A673 (cell line): Measurements from ENCODE around the gene TESK2.

Experiments
- EZH2 ChIP-seq: fragments of 200-600 bp; sonication (generic); IDR thresholded peaks from 2 replicates; pipeline ENCODE4 v1.6.1; 2017; ENCODE audit warnings: borderline replicate concordance, low read depth, mild to moderate bottlenecking, mixed read lengths, antibody characterized with exemption, low read length; ENCODE audit not compliant: poor library complexity, severe bottlenecking
- TF ChIP-seq, protein P1 (sequence below): fragments of 300-800, 200-600 bp; sonication (generic); conservative IDR thresholded peaks from 2 replicates; pipeline ENCODE4 v1.5.1; 2017; ENCODE audit warnings: low read depth, mild to moderate bottlenecking, antibody characterized with exemption, low read length, moderate library complexity, mixed read lengths

DNA sequence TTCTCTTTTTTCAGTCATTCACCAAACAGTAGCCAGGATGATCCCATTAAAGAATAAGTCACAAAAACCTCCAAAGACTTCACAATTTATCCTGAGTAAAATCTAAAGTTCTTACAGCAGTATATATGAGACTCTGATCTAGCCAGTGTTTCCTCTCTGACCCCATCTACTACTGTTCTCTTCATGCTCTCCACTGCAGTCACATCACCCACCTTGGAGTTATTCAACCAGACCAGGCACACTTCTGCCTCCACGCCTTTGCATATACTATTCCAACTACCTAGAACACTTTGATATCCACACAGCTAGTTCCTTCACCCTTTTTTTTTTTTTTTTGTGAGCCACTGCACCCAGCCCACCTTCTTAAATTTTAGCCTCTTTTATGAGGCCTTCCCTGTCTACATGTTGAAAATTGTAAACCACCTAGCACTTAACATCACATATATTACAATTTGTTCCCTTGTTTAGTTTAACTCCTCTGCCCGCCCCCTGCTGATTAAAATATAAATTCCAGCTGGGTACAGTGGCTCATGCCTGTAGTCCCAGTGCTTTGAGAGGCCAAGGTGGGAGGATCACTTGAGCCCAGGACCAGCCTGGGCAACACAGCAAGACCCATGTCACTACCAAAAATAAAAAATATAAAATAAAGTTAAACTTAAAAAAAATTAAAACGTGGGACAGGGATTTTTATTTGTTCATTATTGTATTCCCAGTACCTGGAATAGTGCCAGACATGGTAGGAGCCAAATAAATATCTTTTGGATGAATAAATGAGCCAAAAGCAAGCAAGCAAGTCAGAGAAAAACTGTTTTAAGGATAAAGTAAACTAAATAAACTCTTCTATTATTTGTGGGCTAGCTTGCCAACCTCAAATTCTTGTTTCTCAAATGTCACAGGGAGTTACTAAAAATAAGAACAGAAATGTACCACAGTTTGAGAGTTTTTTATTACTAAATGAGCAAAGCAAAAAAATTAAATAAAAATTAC is 115.6 kb downstream of the TESK2 start:
- TF ChIP-seq, protein P1, sequence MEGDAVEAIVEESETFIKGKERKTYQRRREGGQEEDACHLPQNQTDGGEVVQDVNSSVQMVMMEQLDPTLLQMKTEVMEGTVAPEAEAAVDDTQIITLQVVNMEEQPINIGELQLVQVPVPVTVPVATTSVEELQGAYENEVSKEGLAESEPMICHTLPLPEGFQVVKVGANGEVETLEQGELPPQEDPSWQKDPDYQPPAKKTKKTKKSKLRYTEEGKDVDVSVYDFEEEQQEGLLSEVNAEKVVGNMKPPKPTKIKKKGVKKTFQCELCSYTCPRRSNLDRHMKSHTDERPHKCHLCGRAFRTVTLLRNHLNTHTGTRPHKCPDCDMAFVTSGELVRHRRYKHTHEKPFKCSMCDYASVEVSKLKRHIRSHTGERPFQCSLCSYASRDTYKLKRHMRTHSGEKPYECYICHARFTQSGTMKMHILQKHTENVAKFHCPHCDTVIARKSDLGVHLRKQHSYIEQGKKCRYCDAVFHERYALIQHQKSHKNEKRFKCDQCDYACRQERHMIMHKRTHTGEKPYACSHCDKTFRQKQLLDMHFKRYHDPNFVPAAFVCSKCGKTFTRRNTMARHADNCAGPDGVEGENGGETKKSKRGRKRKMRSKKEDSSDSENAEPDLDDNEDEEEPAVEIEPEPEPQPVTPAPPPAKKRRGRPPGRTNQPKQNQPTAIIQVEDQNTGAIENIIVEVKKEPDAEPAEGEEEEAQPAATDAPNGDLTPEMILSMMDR = no peak
- no peak for TF ChIP-seq EZH2
